ENCODE results near the gene SRPK1.

GRCh38 chr6:35955521-35955920, 34.6 kb upstream of the SRPK1 start:
- TF ChIP-seq CTCF (IDR thresholded peaks at IDR 0.05), result no peak
- no peak for TF ChIP-seq POLR2A (IDR thresholded peaks at IDR 0.05)

Measured in Peyer's patch (tissue), 4 donors.